22Rv1 (cell line): ENCODE results near the gene CAMTA1.
"Not testable (repeated sequence)": the region's sequence is repeated elsewhere in the genome, so short reads cannot be mapped to it uniquely, and the experiment has no call there.

Experiments
- H3K27ac ChIP-seq: fragments of 450-650 bp; 2 replicates; pipeline ENCODE4 v1.5.1; 2017
- ZFX ChIP-seq: fragments of 450-650 bp; IDR thresholded peaks from 2 replicates; pipeline ENCODE4 v1.6.1; 2017; ENCODE audit warnings: antibody characterized with exemption, borderline replicate concordance
- TF ChIP-seq, protein P1 (sequence below): fragments of 450-650 bp; IDR thresholded peaks from 2 replicates; pipeline ENCODE4 v1.5.1; 2017; ENCODE audit warnings: mild to moderate bottlenecking

CAMTA1 gene

DNA sequence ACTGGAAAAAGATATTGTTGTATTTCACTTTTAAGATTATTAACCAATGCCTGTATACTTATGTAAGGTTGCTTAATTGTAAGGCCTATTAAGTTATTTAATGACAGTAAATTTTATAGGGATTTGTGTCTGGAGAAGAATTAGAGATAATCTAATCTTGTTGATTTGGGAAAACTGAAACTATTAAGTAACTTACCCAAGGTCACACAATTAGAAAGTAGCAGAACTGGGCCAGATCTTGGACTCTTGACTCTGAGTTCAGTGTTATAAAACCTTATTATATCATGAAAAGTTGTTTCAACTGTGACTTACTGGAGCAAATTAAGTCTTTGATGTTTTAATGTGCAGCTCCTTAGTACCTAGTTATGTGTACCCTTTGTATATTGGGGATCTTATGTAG, 38.5 kb downstream of the CAMTA1 start:
- TF ChIP-seq, protein P1, sequence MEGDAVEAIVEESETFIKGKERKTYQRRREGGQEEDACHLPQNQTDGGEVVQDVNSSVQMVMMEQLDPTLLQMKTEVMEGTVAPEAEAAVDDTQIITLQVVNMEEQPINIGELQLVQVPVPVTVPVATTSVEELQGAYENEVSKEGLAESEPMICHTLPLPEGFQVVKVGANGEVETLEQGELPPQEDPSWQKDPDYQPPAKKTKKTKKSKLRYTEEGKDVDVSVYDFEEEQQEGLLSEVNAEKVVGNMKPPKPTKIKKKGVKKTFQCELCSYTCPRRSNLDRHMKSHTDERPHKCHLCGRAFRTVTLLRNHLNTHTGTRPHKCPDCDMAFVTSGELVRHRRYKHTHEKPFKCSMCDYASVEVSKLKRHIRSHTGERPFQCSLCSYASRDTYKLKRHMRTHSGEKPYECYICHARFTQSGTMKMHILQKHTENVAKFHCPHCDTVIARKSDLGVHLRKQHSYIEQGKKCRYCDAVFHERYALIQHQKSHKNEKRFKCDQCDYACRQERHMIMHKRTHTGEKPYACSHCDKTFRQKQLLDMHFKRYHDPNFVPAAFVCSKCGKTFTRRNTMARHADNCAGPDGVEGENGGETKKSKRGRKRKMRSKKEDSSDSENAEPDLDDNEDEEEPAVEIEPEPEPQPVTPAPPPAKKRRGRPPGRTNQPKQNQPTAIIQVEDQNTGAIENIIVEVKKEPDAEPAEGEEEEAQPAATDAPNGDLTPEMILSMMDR, result no peak
- no peak for TF ChIP-seq ZFX
- no peak overlapping the region for H3K27ac ChIP-seq

DNA sequence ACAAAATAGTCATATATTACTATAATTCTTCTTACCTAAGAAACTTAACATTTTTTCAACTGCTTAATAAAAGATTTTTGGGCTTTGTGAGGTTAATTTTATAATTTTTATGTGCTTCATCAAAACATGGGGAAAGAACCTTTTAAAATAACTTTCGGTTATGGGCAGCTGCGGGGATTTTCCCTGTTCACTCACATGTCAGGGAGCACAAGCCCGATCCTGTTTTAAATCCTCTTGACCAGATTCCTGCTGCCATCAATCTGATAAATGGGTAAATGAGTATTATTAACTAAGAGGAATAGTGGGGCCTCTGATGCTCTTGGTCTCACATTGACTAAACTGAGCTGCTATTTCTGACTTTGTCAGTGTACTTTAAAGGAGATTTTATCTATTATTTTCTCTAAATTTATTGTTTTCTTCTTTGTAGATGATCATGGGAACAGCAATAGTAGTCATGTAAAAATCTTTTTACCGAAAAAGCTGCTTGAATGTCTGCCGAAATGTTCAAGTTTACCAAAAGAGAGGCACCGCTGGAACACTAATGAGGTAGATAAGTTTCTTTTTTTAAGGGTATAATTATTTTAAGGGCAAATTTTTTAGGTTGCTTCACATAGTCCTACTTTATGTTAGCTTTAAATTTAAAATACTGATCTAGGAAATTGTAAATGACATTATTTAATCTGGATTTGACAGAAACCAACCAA, 39.6 kb downstream of the CAMTA1 start:
- no peak for TF ChIP-seq ZFX
- TF ChIP-seq, protein P1, result no peak
- no peak overlapping the region for H3K27ac ChIP-seq

GRCh38 chr1:6825828-6826227, 40.6 kb downstream of the CAMTA1 start:
- H3K27ac ChIP-seq, result no peak overlapping the region
- TF ChIP-seq, protein P1, result no peak
- no peak for TF ChIP-seq ZFX

GRCh38 chr1:6827079-6827478, 41.8 kb downstream of the CAMTA1 start:
- TF ChIP-seq, protein P1, result no peak
- no peak for TF ChIP-seq ZFX
- no peak overlapping the region for H3K27ac ChIP-seq

GRCh38 chr1:6827630-6828165, 42.4 kb downstream of the CAMTA1 start:
- no peak for TF ChIP-seq ZFX
- TF ChIP-seq, protein P1, result no peak
- H3K27ac ChIP-seq, result no peak overlapping the region

DNA sequence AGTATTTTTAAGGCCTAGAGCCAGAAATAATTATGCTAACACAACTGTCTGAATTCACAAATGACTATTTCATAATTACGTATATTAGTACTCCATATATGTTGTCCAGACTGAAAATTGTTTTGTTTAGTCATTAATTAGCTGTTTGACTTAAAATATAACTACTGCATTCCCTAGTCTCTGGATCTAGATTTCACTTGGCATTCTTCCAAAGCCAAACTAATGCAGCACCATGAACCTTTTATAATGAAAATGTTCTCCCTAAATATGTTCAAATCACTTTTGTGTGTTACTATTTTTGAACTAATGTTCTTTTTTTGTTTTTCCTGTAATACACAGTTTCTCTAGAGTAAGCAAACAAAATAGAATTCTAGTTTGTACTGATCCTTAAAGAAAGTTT, 46.1 kb downstream of the CAMTA1 start:
- no peak for TF ChIP-seq ZFX
- H3K27ac ChIP-seq, result no peak overlapping the region

- not testable (repeated sequence) for H3K27ac ChIP-seq
Observed at GRCh38 chr1:6832006-6832405, 46.8 kb downstream of the CAMTA1 start.

DNA sequence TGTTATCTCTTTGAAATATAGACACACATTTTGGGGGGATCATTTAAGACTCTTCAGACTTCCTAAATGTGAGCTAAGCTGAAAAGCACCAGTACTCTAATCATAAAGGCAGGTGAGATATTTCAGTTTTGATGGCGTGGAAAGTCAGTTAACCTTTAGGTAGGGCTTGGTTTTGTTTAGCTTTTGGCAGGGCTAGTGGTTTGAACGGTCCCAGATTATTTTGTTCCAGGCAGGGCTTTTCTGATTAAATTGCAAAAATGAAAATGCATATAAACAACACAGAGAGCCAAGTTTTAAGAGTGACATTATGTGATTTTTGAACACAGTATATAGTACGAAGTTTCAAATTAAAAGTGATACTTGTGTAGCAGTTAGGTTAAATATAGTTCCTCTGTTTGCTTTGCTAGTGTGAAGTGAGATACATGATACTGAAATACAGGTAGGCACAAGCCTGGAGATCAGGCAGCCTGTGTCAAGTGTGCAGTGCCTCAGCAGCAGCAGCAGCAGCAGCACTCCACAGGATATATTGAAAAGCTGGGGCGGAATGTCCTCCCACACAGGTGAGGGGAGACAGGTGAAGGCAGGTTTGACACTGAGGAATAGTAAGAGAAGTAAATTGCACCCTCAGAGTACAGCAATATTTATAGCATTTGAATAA, 47.4 kb downstream of the CAMTA1 start:
- no peak for TF ChIP-seq ZFX
- TF ChIP-seq, protein P1, result no peak
- H3K27ac ChIP-seq, result no peak overlapping the region
